IMR-90 (cell line): ENCODE results near the gene ALDOA. TPM values are rescaled to one million over a fixed set of nuclear protein-coding genes. Genes with fewer than 3 reads are reported as not detected.

Experiments
- ATAC-seq: fragments of 200-7000 bp; cut with Tn5 transposase; 2 replicates; pipeline ENCODE4 v1.9.1; 2020; ENCODE audit warnings: low read depth, mild to moderate bottlenecking, moderate library complexity
- BruUV-seq: library from RNA; stranded (reverse); fragments of 400-500 nt; replicated peaks from 2 replicates; lab custom pipeline; 2021; lab: Mats Ljungman, UMichigan
- CTCF ChIA-PET: fragments of 300-600 bp; formaldehyde crosslinking; extraction: SDS; loops from one replicate; lab custom pipeline; 2021; ENCODE audit warnings: antibody characterized with exemption; lab: Yijun Ruan, JAX
- POLR2A ChIA-PET: fragments of 300-600 bp; sonication (Branson Sonifier 250); formaldehyde crosslinking; loops from one replicate; lab custom pipeline; 2022; ENCODE audit warnings: antibody characterized with exemption; ENCODE audit not compliant: unreplicated experiment; lab: Charles Lee
- DNase-seq: peaks from one replicate; pipeline ENCODE4 v3.0.0; 2013
- H2AFZ ChIP-seq: replicated peaks from 2 replicates; pipeline ENCODE3; 2013; ENCODE audit warnings: low read length, mild to moderate bottlenecking; ENCODE audit not compliant: poor library complexity
- H2AK5ac ChIP-seq: 2 replicates; pipeline ENCODE4 v1.6.1; 2013; ENCODE audit warnings: low read depth, low read length, inconsistent platforms
- H2AK9ac ChIP-seq: replicated peaks from 2 replicates; pipeline ENCODE3; 2013; ENCODE audit warnings: mild to moderate bottlenecking, low read depth, low read length, moderate library complexity; ENCODE audit not compliant: poor library complexity
- H2BK120ac ChIP-seq: 2 replicates; pipeline ENCODE4 v1.6.1; 2013; ENCODE audit warnings: low read depth, low read length, inconsistent platforms
- H2BK15ac ChIP-seq: 3 replicates; pipeline ENCODE4 v1.6.1; 2013; ENCODE audit warnings: low read depth, low read length, inconsistent platforms
- H2BK20ac ChIP-seq: 2 replicates; pipeline ENCODE4 v1.6.1; 2013; ENCODE audit warnings: low read depth, mild to moderate bottlenecking, inconsistent platforms, low read length, moderate library complexity
- H2BK5ac ChIP-seq: 2 replicates; pipeline ENCODE4 v1.6.1; 2013; ENCODE audit warnings: mild to moderate bottlenecking, low read depth, low read length, inconsistent platforms; ENCODE audit not compliant: poor library complexity, severe bottlenecking
- H3K14ac ChIP-seq: replicated peaks from 2 replicates; pipeline ENCODE4 v1.6.1; 2013; ENCODE audit warnings: low read depth, low read length, inconsistent platforms
- H3K18ac ChIP-seq: 2 replicates; pipeline ENCODE4 v1.6.1; 2013; ENCODE audit warnings: low read depth, low read length, control low read depth
- H3K23ac ChIP-seq: 2 replicates; pipeline ENCODE4 v1.6.1; 2013; ENCODE audit warnings: low read depth, low read length, inconsistent platforms
- H3K27ac ChIP-seq: 2 replicates; pipeline ENCODE4 v1.5.1; 2013; ENCODE audit warnings: mild to moderate bottlenecking, control low read depth, low read length; ENCODE audit not compliant: insufficient read depth
- H3K27me3 ChIP-seq: 2 replicates; pipeline ENCODE4 v1.6.1; 2013; ENCODE audit warnings: low read length; ENCODE audit not compliant: control insufficient read depth, insufficient read depth
- H3K36me3 ChIP-seq: 2 replicates; pipeline ENCODE4 v1.6.1; 2013; ENCODE audit warnings: low read length, mixed read lengths; ENCODE audit not compliant: control insufficient read depth, insufficient read depth
- H3K4ac ChIP-seq: 2 replicates; pipeline ENCODE4 v1.6.1; 2013; ENCODE audit warnings: low read depth, low read length, inconsistent platforms
- H3K4me1 ChIP-seq: 2 replicates; pipeline ENCODE4 v1.6.1; 2013; ENCODE audit warnings: low read length, mixed read lengths; ENCODE audit not compliant: control insufficient read depth, insufficient read depth
- H3K4me2 ChIP-seq: 2 replicates; pipeline ENCODE4 v1.6.1; 2013; ENCODE audit warnings: low read depth, mild to moderate bottlenecking, control low read depth, low read length, moderate library complexity
- H3K4me3 ChIP-seq: 2 replicates; pipeline ENCODE4 v1.5.1; 2013; ENCODE audit warnings: low read depth, mild to moderate bottlenecking, control low read depth, low read length, moderate library complexity; ENCODE audit not compliant: insufficient read depth
- H3K56ac ChIP-seq: 2 replicates; pipeline ENCODE4 v1.6.1; 2013; ENCODE audit warnings: low read length, inconsistent platforms; ENCODE audit not compliant: insufficient read depth; ENCODE audit errors: extremely low read depth
- H3K79me1 ChIP-seq, 2 experiments: 2 replicates each; pipeline ENCODE4 v1.6.1; 2013; ENCODE audit warnings: low read length in 2 of 2, inconsistent platforms in 1 of 2, low read depth in 1 of 2
- H3K9ac ChIP-seq: 2 replicates; pipeline ENCODE4 v1.6.1; 2013; ENCODE audit warnings: low read depth, low read length, control low read depth
- H3K9me1 ChIP-seq: 2 replicates; pipeline ENCODE4 v1.6.1; 2013; ENCODE audit warnings: low read length, inconsistent platforms; ENCODE audit not compliant: insufficient read depth
- H3K9me3 ChIP-seq: 2 replicates; pipeline ENCODE4 v1.6.1; 2013; ENCODE audit warnings: low read length; ENCODE audit not compliant: control insufficient read depth, insufficient read depth
- H4K20me1 ChIP-seq: 2 replicates; pipeline ENCODE4 v1.6.1; 2013; ENCODE audit warnings: low read length, inconsistent platforms; ENCODE audit not compliant: insufficient read depth
- H4K5ac ChIP-seq: 2 replicates; pipeline ENCODE4 v1.6.1; 2013; ENCODE audit warnings: mild to moderate bottlenecking, low read depth, low read length, control low read depth
- H4K8ac ChIP-seq, 2 experiments: 2 replicates each; pipeline ENCODE4 v1.6.1; 2013; ENCODE audit warnings: low read depth in 2 of 2, low read length in 2 of 2, control low read depth in 1 of 2, inconsistent platforms in 1 of 2
- H4K91ac ChIP-seq: 2 replicates; pipeline ENCODE4 v1.6.1; 2013; ENCODE audit warnings: low read depth, low read length, inconsistent platforms; ENCODE audit not compliant: insufficient read depth
- ELK1 ChIP-seq: fragments of 150-350 bp; IDR thresholded peaks from 2 replicates; pipeline ENCODE4 v1.6.1; 2016; ENCODE audit warnings: low read depth, mild to moderate bottlenecking, low read length, moderate library complexity, borderline replicate concordance
- FOS ChIP-seq: fragments of 150-350 bp; IDR thresholded peaks from 2 replicates; pipeline ENCODE4 v1.6.1; 2016; ENCODE audit warnings: low read depth, low read length
- MAZ ChIP-seq: IDR thresholded peaks from 2 replicates; pipeline ENCODE4 v1.6.1; 2012; ENCODE audit warnings: low read depth, mild to moderate bottlenecking, low read length, improper control_type of control experiment, moderate library complexity, borderline replicate concordance
- MXI1 ChIP-seq: IDR thresholded peaks from 2 replicates; pipeline ENCODE4 v1.6.1; 2012; ENCODE audit warnings: low read depth, mild to moderate bottlenecking, low read length, moderate library complexity, borderline replicate concordance
- NFE2L2 ChIP-seq: fragments of 150-350 bp; IDR thresholded peaks from 2 replicates; pipeline ENCODE4 v1.6.1; 2016; ENCODE audit warnings: low read depth, mild to moderate bottlenecking, low read length
- POLR2A ChIP-seq: IDR thresholded peaks from 2 replicates; pipeline ENCODE4 v1.6.1; 2012; ENCODE audit warnings: mild to moderate bottlenecking, low read depth, low read length
- RAD21 ChIP-seq: IDR thresholded peaks from 2 replicates; pipeline ENCODE4 v1.6.1; 2012; ENCODE audit warnings: low read length, improper control_type of control experiment
- RCOR1 ChIP-seq: IDR thresholded peaks from 2 replicates; pipeline ENCODE4 v1.6.1; 2012; ENCODE audit warnings: mild to moderate bottlenecking, low read length, improper control_type of control experiment; ENCODE audit not compliant: insufficient replicate concordance
- RFX5 ChIP-seq: IDR thresholded peaks from 2 replicates; pipeline ENCODE4 v1.8.0; 2012; ENCODE audit warnings: low read depth, mild to moderate bottlenecking, low read length, moderate library complexity
- SMC3 ChIP-seq: fragments of 150-350 bp; IDR thresholded peaks from 2 replicates; pipeline ENCODE4 v1.6.1; 2016; ENCODE audit warnings: low read depth, mild to moderate bottlenecking, antibody characterized with exemption, low read length, moderate library complexity
- WGBS, 2 experiments: methylation state at CpG; one replicate each; pipeline versions ENCODE4 v1.1.5 to v1.1.7; 2013; ENCODE audit warnings: missing lambda C conversion rate in 2 of 2; ENCODE audit not compliant: insufficient read length in 1 of 2; ENCODE audit errors: extremely low coverage in 2 of 2; 5-methylcytosine and 5-hydroxymethylcytosine counted together
- dilution Hi-C: fragments of 300-500 bp; cut with HindIII; formaldehyde crosslinking; loops from one replicate; pipeline ENCODE4 v1.14.3; 2018; ENCODE audit warnings: low sequenced_read_pairs; ENCODE audit not compliant: unreplicated experiment
- in situ Hi-C: fragments of 300-500 bp; cut with MboI; formaldehyde crosslinking; loops from 3 replicates; pipeline ENCODE4 v1.14.3; 2019; ENCODE audit warnings: low sequenced_read_pairs, inconsistent platforms, mixed read lengths
- intact Hi-C: fragments of 100-400 bp; cut with micrococcal nuclease; formaldehyde crosslinking; loops from 2 replicates; pipeline ENCODE4 v1.10.0; 2022
- polyA plus RNA-seq, 3 experiments: library from polyadenylated mRNA; depleted of rRNA; stranded (reverse); fragments of >200 nt; gene quantifications; 2 replicates each; pipeline ENCODE4 v1.2.3, GENCODE V29; 2012; ENCODE audit warnings: low replicate concordance in 1 of 3
- total RNA-seq: library from RNA; depleted of rRNA; stranded (reverse); fragments of >200 nt; gene quantifications from 2 replicates; pipeline ENCODE4 v1.2.3, GENCODE V29; 2012
- TF ChIP-seq, protein P1 (sequence below): fragments of 150-350 bp; IDR thresholded peaks from 2 replicates; pipeline ENCODE4 v1.6.1; 2017; ENCODE audit warnings: mild to moderate bottlenecking, antibody characterized with exemption, low read length, low read depth
- TF ChIP-seq, protein P2 (sequence below): conservative IDR thresholded peaks from 2 replicates; pipeline ENCODE4 v1.5.1; 2012; ENCODE audit warnings: mild to moderate bottlenecking, low read depth, low read length, improper control_type of control experiment

ALDOA gene
- total and polyA plus RNA-seq, 2 of the 4 experiments (the other 2 are of a cell fraction), result 1,697 to 1,990 TPM

- Histone ChIP-seq H4K8ac (no peak overlapping the region), H3K56ac (no peak overlapping the region), H2BK15ac (no peak overlapping the region), H3K4me2 (no peak overlapping the region), H2AK9ac (no peak overlapping the region), H3K4me3 (no peak overlapping the region), H3K9me3 (no peaks in the 10 kb centered on the region), H3K4me1 (no peaks in the 10 kb centered on the region), H2AK5ac (no peak overlapping the region), H3K9me1 (peaks cover 6% of the 10 kb centered on the region), H3K79me1 (no peaks in the 10 kb centered on the region), H3K18ac (no peak overlapping the region), H2BK120ac (no peak overlapping the region), H4K20me1 (no peaks in the 10 kb centered on the region), H3K27ac (no peak overlapping the region), H4K91ac (no peak overlapping the region), H3K14ac (no peak overlapping the region), H2AFZ (no peak overlapping the region), H3K36me3 (no peaks in the 10 kb centered on the region), H4K5ac (no peak overlapping the region), H3K23ac (no peak overlapping the region), H2BK20ac (no peak overlapping the region), H2BK5ac (no peak overlapping the region), H3K4ac (no peak overlapping the region), H3K9ac (no peak overlapping the region), H3K27me3 (peaks cover 8% of the 10 kb centered on the region)
- TF ChIP-seq, protein P1, sequence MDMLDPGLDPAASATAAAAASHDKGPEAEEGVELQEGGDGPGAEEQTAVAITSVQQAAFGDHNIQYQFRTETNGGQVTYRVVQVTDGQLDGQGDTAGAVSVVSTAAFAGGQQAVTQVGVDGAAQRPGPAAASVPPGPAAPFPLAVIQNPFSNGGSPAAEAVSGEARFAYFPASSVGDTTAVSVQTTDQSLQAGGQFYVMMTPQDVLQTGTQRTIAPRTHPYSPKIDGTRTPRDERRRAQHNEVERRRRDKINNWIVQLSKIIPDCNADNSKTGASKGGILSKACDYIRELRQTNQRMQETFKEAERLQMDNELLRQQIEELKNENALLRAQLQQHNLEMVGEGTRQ, result no peak
- no peak for TF ChIP-seq MAZ
- TF ChIP-seq RFX5, result no peak
- no peak for TF ChIP-seq MXI1
- peak; percentile 66 for TF ChIP-seq RAD21
- TF ChIP-seq ELK1, result no peak
- TF ChIP-seq POLR2A, result no peak
- TF ChIP-seq SMC3, result peak; percentile 44
- TF ChIP-seq RCOR1, result no peak
- TF ChIP-seq, protein P2, sequence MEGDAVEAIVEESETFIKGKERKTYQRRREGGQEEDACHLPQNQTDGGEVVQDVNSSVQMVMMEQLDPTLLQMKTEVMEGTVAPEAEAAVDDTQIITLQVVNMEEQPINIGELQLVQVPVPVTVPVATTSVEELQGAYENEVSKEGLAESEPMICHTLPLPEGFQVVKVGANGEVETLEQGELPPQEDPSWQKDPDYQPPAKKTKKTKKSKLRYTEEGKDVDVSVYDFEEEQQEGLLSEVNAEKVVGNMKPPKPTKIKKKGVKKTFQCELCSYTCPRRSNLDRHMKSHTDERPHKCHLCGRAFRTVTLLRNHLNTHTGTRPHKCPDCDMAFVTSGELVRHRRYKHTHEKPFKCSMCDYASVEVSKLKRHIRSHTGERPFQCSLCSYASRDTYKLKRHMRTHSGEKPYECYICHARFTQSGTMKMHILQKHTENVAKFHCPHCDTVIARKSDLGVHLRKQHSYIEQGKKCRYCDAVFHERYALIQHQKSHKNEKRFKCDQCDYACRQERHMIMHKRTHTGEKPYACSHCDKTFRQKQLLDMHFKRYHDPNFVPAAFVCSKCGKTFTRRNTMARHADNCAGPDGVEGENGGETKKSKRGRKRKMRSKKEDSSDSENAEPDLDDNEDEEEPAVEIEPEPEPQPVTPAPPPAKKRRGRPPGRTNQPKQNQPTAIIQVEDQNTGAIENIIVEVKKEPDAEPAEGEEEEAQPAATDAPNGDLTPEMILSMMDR, result peak; percentile 61
- TF ChIP-seq NFE2L2, result no peak
- TF ChIP-seq FOS, result no peak
- POLR2A ChIA-PET, result no interaction called here
- BruUV-seq, result no TSS peak
- CTCF ChIA-PET, result interaction anchor here (1.4 kb wide), 1 partner anchor 10 kb away, joined by 6 read pairs; no protein-coding TSS in a partner anchor
- DNase-seq (peak; percentile 46), ATAC-seq (peak; percentile 63)
- dilution Hi-C loops (no loop called here), intact Hi-C loops (no loop called here), in situ Hi-C loops (no loop called here)
- no CpG with 5 or more reads among the region's 5 CpGs for WGBS, 2 experiments
These were observed 23.7 kb upstream of the ALDOA start for GRCh38 chr16:30041841-30042240.
